ENCODE measurements around the gene SKIDA1.

SKIDA1 gene

GRCh38 chr10:21528236-21529031, 3.0 kb upstream of the SKIDA1 start:
- no peak for DNase-seq

DNA sequence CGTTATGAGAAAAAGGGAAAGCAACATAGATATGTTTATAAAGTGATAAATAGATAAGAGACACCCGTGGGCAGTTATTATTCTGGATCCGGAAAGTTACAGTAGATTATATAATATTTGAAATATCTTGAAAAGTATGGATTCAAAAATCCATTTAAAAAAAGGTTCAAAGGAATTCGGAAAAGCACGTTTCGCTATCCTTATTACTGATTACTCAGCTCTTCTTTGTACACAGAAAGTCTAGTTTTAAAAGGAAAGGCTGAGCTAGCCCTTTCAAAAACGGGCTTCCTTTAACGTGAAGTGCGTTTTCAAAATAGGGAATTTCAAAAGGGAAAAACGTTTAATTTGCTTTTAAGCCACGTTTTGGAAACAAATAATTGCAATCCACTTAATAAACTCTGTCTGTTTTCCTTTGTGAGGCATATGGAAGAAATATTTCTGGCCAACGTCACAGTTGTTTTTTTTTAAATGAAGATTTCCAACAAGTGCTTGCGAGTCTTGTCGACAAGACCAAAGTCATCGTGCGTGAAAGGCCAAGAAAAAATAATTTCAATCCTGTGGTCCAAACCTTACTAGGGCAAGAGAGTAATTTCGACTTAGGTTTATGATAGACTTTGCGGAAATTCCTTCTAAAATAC, 2.2 kb upstream of the SKIDA1 start:
- DNase-seq = peak in 2 of 4 experiments; percentile 43 to 61

- peak; percentile 71 to 87 (median 80) for DNase-seq
These were observed 1.5 kb upstream of the SKIDA1 start for GRCh38 chr10:21526860-21527597.

DNA sequence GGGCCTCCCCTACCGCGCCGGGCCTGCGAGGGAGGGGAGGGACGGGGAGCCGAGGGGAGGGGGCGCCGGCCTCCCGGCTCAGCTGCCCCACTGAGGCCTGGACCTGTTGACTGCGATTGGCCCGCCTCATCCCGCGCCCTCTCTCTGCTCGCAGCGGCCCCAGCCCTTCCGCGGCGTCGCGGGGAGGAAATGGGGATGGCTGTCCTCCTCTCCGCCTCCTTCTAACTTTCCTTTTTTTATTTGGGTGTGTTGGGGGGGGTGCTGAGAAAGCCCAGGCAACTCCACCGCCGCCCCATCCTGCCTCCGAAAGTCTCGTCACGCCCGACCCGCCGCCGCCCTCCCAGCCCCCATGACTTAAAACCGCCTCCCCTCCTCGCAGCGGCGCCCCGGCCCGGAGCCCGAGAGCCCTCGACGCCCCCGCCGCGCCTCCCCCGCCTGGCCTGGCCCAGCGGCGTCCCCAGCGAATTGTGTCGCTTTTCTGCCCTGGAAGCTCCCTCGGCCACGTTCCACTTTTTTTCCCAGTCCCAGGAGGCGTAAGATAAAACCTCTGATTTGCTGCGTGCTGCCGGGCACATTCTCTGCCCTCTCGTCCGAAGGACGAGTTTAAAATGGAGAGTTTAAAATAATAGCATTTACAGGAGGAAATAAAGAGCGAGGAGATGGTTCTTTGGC, 842 bp upstream of the SKIDA1 start:
- peak; percentile 54 to 81 (median 66) for DNase-seq

DNA sequence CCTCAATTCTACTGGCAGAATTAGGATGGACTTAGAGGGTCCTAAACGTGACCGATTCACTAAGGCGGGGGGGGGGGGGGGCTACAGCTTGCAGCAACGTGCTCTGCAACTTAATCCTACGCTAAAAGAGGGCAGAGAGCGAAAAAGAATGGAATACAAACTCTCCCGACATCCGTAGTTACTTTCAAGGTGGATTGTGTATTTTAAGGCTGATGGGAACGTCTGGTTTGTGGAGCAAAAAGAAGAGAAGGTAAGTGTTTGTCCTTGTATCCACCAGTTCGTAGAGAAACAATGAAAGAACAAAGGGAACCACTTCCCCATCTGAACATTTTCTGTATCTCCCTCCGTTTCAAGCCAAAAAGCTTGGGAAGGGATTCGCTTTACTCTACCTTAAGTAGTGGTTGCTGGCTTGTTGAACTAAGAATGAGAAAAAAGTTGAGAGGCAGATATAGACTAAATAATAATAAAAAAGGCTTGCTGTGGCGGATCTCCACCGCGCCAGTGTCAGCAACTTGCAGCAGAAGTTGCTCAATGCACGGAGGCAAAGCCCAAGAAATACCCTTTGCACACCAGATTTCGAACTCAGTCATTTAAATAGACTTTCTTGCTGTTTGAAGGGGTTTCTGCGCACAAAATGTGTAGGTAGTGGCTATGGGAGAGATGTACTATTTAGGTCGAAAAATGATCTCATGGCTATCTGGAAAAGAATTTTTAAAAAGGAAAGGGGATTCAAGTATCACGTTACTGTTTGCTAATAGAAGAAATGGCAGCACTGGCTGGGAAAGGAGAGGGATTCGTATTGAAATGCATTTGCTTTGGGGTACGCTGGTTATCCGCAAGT, 736 bp downstream of the SKIDA1 start:
- DNase-seq = peak; percentile 49 to 68 (median 62)

DNA sequence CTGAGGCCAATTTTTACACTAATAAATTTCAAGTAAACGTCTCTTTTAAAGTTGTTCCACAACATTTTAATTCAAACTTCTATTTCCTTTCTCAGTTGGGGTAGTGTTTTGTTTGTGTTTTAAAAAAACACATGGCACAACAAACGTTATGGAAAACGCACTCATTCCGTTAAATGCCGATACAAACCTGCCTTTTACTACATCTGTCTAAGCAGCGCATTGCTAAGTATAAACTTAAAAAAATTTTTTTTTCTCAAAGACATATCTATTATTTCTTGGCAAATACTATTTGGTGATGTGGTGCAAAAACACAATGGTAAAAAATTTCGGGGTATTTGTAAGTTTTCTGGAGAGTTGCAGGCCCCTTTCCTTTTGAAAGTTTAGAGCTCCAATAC, 1.4 kb downstream of the SKIDA1 start:
- DNase-seq = no peak

GRCh38 chr10:21523557-21524008, 1.9 kb downstream of the SKIDA1 start:
- no peak for DNase-seq

- no peak for DNase-seq
These were observed 2.7 kb downstream of the SKIDA1 start for GRCh38 chr10:21522631-21523406.

GRCh38 chr10:21521751-21522533, 3.5 kb downstream of the SKIDA1 start:
- DNase-seq = peak in 1 of 4 experiments; percentile 39

GRCh38 chr10:21520949-21521348, 4.5 kb downstream of the SKIDA1 start:
- no peak for DNase-seq

- no peak for DNase-seq
These were observed 5.0 kb downstream of the SKIDA1 start for GRCh38 chr10:21520509-21520908.

- DNase-seq = peak in 2 of 4 experiments; percentile 22 to 36
These were observed 5.5 kb downstream of the SKIDA1 start for GRCh38 chr10:21519941-21520436.

GRCh38 chr10:21519397-21519933, 6.0 kb downstream of the SKIDA1 start:
- DNase-seq = peak in 2 of 4 experiments; percentile 34 to 53

DNA sequence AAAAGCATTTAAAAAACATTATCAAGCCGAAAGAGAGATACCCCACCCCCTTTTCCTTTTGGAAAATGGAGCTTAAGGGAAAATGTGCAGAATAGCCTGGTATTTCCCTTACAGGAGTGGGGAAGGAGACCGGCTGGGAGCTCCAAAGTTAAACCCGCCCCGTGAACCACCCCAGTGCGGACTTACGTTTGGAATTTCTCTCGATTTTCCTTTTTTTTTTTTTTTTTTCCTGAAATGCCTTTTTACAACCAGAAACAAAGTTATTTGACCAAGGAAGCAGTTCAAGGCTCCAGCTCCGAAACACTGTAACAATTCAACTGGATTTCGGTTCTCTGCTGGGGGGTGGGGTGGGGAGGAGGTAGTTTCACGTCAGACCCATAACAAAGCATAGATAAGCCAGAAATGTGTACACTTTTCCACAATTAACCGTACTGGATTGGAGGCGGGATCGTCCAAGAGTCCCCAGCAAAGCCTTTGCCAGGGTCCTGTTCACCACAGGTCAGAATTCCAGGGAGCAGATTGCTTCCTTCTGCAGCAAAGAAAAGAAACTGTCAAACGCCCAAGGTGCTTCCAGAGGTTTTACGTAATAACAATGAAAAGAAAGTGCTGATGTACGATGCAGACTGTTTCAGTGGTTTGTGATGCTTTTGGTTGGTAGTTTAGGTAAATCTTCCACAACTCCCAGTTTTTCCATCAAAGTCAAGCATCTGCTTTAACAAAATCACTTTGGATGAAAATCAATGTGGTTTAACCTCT, 6.7 kb downstream of the SKIDA1 start:
- DNase-seq = no peak

DNA sequence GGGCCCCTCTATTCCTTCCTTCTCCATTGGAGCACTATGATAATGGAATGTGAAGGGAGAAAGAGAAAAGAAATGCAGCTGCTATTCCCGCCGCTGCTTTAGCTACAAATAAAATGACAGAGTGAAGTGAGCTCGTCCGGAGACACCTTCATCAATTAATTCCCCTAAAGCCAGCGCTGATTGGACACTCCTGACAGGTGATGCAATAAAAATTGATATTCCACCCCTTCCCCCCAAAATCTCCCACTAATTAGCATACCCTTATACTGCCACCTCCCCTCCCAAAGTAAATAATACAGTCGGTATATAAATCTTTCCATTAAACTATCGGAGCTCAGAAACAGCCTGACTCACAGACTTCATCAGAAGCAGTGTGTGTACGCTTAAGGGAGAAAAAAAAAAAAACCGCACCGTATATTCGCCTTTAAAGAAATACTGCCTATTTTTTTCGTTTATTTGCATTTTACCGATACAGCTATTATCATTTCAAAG, 7.3 kb downstream of the SKIDA1 start:
- peak in 1 of 4 experiments; percentile 12 for DNase-seq

- DNase-seq = peak; percentile 15 to 67 (median 47)
These were observed 8.1 kb downstream of the SKIDA1 start for GRCh38 chr10:21517134-21518031.
